Jurkat, Clone E6-1 (cell line): ENCODE results near the gene TAF12.
"Not testable (repeated sequence)": the region's sequence is repeated elsewhere in the genome, so short reads cannot be mapped to it uniquely, and the experiment has no call there.

Experiments used
- DNase-seq: peaks from one replicate; pipeline ENCODE4 v3.0.0-alpha.2; 2011; ENCODE audit warnings: low read depth, low spot score
- H3K4me3 ChIP-seq: 2 replicates; pipeline ENCODE4 v1.5.1; 2011; ENCODE audit warnings: mild to moderate bottlenecking, low read length, control low read depth, moderate library complexity

The TAF12 gene

GRCh38 chr1:28592321-28593071 is 50.4 kb downstream of the TAF12 start:
- no peak overlapping the region for H3K4me3 ChIP-seq
- DNase-seq, result no peak

GRCh38 chr1:28591708-28592320 is 51.1 kb downstream of the TAF12 start, which contains the start of gene RAB42:
Gene RAB42, plus strand, starts transcription at chr1:28592265. Its CDS starts 247 bp downstream, at chr1:28592512.
- no peak for DNase-seq
- H3K4me3 ChIP-seq, result no peak within 1 kb of the TSS

GRCh38 chr1:28586585-28587391 is 56.1 kb downstream of the TAF12 start:
- not testable (repeated sequence) for H3K4me3 ChIP-seq, DNase-seq

- no peak for DNase-seq
- peak overlapping the region; percentile 78 for H3K4me3 ChIP-seq
These were observed 60.6 kb downstream of the TAF12 start for GRCh38 chr1:28582248-28582615.

- peak overlapping the region; percentile 78 for H3K4me3 ChIP-seq
- DNase-seq, result peak; percentile 93
These were observed 61.2 kb downstream of the TAF12 start for GRCh38 chr1:28581531-28582247.

GRCh38 chr1:28580722-28581530 is 61.9 kb downstream of the TAF12 start:
- peak; percentile 44 for DNase-seq
- H3K4me3 ChIP-seq, result peak overlapping the region; percentile 78

- no peak for DNase-seq
- no peak overlapping the region for H3K4me3 ChIP-seq
These were observed 63.5 kb downstream of the TAF12 start for GRCh38 chr1:28579401-28579800.

GRCh38 chr1:28578696-28579218 is 64.1 kb downstream of the TAF12 start:
- DNase-seq, result no peak
- H3K4me3 ChIP-seq, result no peak overlapping the region

GRCh38 chr1:28577738-28578536 is 64.9 kb downstream of the TAF12 start:
- no peak for DNase-seq
- no peak overlapping the region for H3K4me3 ChIP-seq

- H3K4me3 ChIP-seq, result no peak overlapping the region
- DNase-seq, result no peak
These were observed 65.7 kb downstream of the TAF12 start for GRCh38 chr1:28577052-28577678.

GRCh38 chr1:28573564-28573963 is 69.3 kb downstream of the TAF12 start:
- H3K4me3 ChIP-seq, result no peak overlapping the region
- DNase-seq, result no peak

- not testable (repeated sequence) for DNase-seq, H3K4me3 ChIP-seq
These were observed 70.0 kb downstream of the TAF12 start for GRCh38 chr1:28572891-28573290.

- no peak overlapping the region for H3K4me3 ChIP-seq
- no peak for DNase-seq
These were observed 71.0 kb downstream of the TAF12 start for GRCh38 chr1:28571911-28572310.

- DNase-seq, result no peak
- no peak overlapping the region for H3K4me3 ChIP-seq
These were observed 75.9 kb downstream of the TAF12 start for GRCh38 chr1:28566931-28567330.

- H3K4me3 ChIP-seq, result no peak overlapping the region
- DNase-seq, result no peak
These were observed 77.1 kb downstream of the TAF12 start for GRCh38 chr1:28565726-28566125.

GRCh38 chr1:28565040-28565439 is 77.8 kb downstream of the TAF12 start:
- no peak for DNase-seq
- H3K4me3 ChIP-seq, result no peak overlapping the region

- no peak overlapping the region for H3K4me3 ChIP-seq
- DNase-seq, result no peak
These were observed 78.6 kb downstream of the TAF12 start for GRCh38 chr1:28564310-28564709.
